Measurements from ENCODE around the gene OR14K1.

- TF ChIP-seq POLR2A (IDR thresholded peaks at IDR 0.05; ENCODE audit: low read depth): no peak
- no peak for TF ChIP-seq CTCF (IDR thresholded peaks at IDR 0.05)
- TF ChIP-seq EP300 (IDR thresholded peaks at IDR 0.05): no peak
These were observed 3.3 kb downstream of the OR14K1 start for GRCh38 chr1:247741756-247742155.
